ENCODE data around the gene WBP2. TPM values are rescaled to one million over a fixed set of nuclear protein-coding genes. Genes with fewer than 3 reads are reported as not detected.

WBP2 gene
- total and polyA plus RNA-seq, 2 of the 13 experiments (the other 11 are each of a cell fraction or from before 2014, with no cell fraction given) = 29.2 to 29.5 TPM

DNA sequence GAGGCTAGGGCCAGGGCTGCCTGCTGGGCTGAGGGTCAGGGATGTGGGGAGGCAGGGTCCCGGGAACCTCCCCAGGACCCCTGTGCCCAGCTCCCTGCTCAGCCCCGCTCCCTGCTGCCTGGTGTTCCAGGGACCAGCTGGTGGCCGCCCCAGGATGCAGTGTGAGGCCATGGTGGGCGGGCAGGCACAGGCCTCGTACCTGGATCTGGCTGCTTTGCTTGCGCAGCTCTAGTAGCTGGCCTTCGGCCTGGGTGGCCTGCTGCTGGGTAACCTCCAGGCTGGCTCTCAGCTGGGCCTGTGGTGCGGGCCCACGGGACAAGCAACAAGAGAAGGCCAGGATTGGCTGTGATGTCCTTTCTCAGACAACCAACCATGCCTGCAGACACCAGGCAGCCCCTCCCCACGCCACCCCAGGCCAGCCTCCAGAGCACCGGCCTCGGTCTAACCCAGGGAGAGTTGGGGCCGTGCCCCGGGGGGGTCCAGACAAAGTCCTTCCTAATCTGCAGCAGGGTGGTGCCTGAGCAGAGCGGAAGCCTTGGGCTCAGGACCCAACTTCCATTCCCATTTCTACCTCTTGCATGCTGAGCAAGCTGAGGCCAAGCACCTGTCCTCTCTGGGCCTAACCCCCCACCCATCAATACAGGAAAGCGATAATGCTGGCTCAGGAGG, 37.6 kb upstream of the WBP2 start (continued):
- TF ChIP-seq ZSCAN31 (CRISPR knock-in tag; IDR thresholded peaks at IDR 0.05; ENCODE audit: low read depth) (peak; percentile 84; the same call in 1 of the 2 replicates), REXO4 (CRISPR knock-in tag; IDR thresholded peaks at IDR 0.05; ENCODE audit: borderline replicate concordance) (no peak), HOXD1 (CRISPR knock-in tag; IDR thresholded peaks at IDR 0.05) (no peak), ZNF792 (CRISPR knock-in tag; IDR thresholded peaks at IDR 0.05) (no peak), RCOR2 (CRISPR knock-in tag; IDR thresholded peaks at IDR 0.05) (no peak), KDM4B (CRISPR knock-in tag; IDR thresholded peaks at IDR 0.05) (peak; percentile 31; the same call in 1 of the 2 replicates), SETDB1 (CRISPR knock-in tag; IDR thresholded peaks at IDR 0.05; ENCODE audit: borderline replicate concordance) (no peak), ZFP41 (CRISPR knock-in tag; IDR thresholded peaks at IDR 0.05; ENCODE audit: borderline replicate concordance) (no peak; the same call in 1 of the 2 replicates), RORA (CRISPR knock-in tag; IDR thresholded peaks at IDR 0.05) (no peak), ZSCAN25 (CRISPR knock-in tag; IDR thresholded peaks at IDR 0.05) (no peak), SRY (CRISPR knock-in tag; IDR thresholded peaks at IDR 0.05) (peak; percentile 36; the same call in 1 of the 2 replicates), ZNF230 (CRISPR knock-in tag; IDR thresholded peaks at IDR 0.05) (0 out of 2 replicates have a peak, but pooled peaks have one; percentile 75), KDM6A (CRISPR knock-in tag; IDR thresholded peaks at IDR 0.05; ENCODE audit: low read depth) (no peak), SP1 (IDR thresholded peaks at IDR 0.05) (no peak), SP1 (CRISPR knock-in tag; IDR thresholded peaks at IDR 0.05) (peak; percentile 35; the same call in 1 of the 2 replicates), ZNF510 (CRISPR knock-in tag; IDR thresholded peaks at IDR 0.05; ENCODE audit: low read depth) (0 out of 2 replicates have a peak, but pooled peaks have one; percentile 63), RFXAP (CRISPR knock-in tag; IDR thresholded peaks at IDR 0.05; ENCODE audit: borderline replicate concordance) (peak; percentile 89), ZNF883 (CRISPR knock-in tag; IDR thresholded peaks at IDR 0.05; ENCODE audit: not compliant biosample characterization) (peak; percentile 60), IRX3 (CRISPR knock-in tag; IDR thresholded peaks at IDR 0.05; ENCODE audit: borderline replicate concordance, low read depth) (no peak), KDM1A (CRISPR knock-in tag; IDR thresholded peaks at IDR 0.05) (no peak), PHF20 (CRISPR knock-in tag; IDR thresholded peaks at IDR 0.05) (peak; percentile 38; the same call in 1 of the 2 replicates), SIN3A (IDR thresholded peaks at IDR 0.05; ENCODE audit: borderline replicate concordance, low read depth, low read length) (0 out of 2 replicates have a peak, but pooled peaks have one; percentile 21), ETV5 (CRISPR knock-in tag; IDR thresholded peaks at IDR 0.05; ENCODE audit: borderline replicate concordance) (peak; percentile 2; the same call in 1 of the 2 replicates), SIX4 (CRISPR knock-in tag; IDR thresholded peaks at IDR 0.05) (no peak), STAT5B (CRISPR knock-in tag; IDR thresholded peaks at IDR 0.05) (no peak)
- TF ChIP-seq, protein P1, sequence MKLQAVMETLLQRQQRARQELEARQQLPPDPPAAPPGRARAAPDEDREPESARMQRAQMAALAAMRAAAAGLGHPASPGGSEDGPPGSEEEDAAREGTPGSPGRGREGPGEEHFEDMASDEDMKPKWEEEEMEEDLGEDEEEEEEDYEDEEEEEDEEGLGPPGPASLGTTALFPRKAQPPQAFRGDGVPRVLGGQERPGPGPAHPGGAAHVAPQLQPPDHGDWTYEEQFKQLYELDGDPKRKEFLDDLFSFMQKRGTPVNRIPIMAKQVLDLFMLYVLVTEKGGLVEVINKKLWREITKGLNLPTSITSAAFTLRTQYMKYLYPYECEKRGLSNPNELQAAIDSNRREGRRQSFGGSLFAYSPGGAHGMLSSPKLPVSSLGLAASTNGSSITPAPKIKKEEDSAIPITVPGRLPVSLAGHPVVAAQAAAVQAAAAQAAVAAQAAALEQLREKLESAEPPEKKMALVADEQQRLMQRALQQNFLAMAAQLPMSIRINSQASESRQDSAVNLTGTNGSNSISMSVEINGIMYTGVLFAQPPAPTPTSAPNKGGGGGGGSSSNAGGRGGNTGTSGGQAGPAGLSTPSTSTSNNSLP (IDR thresholded peaks at IDR 0.05; ENCODE audit: low read depth, low read length) = no peak
- TF ChIP-seq, protein P2, sequence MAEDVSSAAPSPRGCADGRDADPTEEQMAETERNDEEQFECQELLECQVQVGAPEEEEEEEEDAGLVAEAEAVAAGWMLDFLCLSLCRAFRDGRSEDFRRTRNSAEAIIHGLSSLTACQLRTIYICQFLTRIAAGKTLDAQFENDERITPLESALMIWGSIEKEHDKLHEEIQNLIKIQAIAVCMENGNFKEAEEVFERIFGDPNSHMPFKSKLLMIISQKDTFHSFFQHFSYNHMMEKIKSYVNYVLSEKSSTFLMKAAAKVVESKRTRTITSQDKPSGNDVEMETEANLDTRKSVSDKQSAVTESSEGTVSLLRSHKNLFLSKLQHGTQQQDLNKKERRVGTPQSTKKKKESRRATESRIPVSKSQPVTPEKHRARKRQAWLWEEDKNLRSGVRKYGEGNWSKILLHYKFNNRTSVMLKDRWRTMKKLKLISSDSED (CRISPR knock-in tag; IDR thresholded peaks at IDR 0.05) = no peak
- TF ChIP-seq, protein P3, sequence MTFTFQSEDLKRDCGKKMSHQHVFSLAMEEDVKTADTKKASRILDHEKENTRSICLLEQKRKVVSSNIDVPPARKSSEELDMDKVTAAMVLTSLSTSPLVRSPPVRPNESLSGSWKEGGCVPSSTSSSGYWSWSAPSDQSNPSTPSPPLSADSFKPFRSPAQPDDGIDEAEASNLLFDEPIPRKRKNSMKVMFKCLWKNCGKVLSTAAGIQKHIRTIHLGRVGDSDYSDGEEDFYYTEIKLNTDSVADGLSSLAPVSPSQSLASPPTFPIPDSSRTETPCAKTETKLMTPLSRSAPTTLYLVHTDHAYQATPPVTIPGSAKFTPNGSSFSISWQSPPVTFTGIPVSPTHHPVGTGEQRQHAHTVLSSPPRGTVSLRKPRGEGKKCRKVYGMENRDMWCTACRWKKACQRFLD (CRISPR knock-in tag; IDR thresholded peaks at IDR 0.05; ENCODE audit: borderline replicate concordance) = no peak
- TF ChIP-seq, protein P4, sequence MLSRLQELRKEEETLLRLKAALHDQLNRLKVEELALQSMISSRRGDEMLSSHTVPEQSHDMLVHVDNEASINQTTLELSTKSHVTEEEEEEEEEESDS (CRISPR knock-in tag; IDR thresholded peaks at IDR 0.05; ENCODE audit: borderline replicate concordance) = no peak

Data from HepG2 (cell line).